Hindlimb muscle (tissue), 1 donor: ENCODE data around the gene HOOK1. TPM values are rescaled to one million over a fixed set of nuclear protein-coding genes. Genes with fewer than 3 reads are reported as not detected.
"Not testable (repeated sequence)": the region's sequence is repeated elsewhere in the genome, so short reads cannot be mapped to it uniquely, and the experiment has no call there.

Source experiments
- DNase-seq: peaks from one replicate; pipeline ENCODE4 v3.0.0-alpha.2; 2013
- polyA plus RNA-seq: library from polyadenylated mRNA; unstranded; fragments of 120-200 nt; gene quantifications from one replicate; pipeline ENCODE4 v1.2.1, GENCODE V29; 2013; ENCODE audit not compliant: insufficient read length

The HOOK1 gene
- polyA plus RNA-seq, 1 donor = 4.1 TPM

GRCh38 chr1:59827055-59827643 lies 12.4 kb downstream of the HOOK1 start:
- DNase-seq = no peak

DNA sequence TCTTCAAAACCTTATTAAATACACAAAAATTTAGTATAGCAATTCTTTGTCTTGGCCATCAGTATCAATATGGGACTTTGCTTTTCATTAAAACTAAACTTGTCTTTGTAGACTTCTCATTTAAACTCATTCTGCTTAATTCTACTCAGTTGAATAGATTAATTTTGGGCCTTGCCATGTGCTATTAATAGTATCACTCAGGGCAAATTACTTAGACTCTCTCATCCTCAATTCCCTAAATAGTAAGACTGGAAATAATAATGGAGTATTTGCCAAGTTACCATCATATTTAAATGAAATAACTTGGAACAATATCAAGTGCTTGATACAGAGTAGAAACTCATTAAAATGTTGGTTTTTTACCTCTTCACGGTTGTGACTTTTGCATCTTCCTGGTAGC lies 13.4 kb downstream of the HOOK1 start:
- DNase-seq = no peak

DNA sequence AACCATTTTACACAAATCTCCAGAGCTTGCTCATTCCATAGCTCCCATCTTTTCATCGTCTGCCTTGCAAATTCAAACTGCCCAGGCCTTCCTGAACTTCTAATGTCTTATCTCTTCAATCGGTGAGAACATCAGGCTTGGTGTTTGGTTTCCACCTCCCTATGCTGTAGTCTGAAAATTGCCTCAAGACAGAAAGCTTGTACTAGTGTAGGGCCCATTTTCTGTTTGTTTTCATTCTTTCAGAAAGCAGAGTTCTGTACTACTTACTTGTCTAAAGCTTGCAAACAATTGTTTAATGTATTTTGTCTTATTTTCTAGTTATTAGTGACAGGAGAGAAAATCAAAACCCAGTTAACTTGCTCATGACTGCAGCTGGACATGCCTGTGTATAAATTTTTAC lies 16.8 kb downstream of the HOOK1 start:
- DNase-seq = no peak

DNA sequence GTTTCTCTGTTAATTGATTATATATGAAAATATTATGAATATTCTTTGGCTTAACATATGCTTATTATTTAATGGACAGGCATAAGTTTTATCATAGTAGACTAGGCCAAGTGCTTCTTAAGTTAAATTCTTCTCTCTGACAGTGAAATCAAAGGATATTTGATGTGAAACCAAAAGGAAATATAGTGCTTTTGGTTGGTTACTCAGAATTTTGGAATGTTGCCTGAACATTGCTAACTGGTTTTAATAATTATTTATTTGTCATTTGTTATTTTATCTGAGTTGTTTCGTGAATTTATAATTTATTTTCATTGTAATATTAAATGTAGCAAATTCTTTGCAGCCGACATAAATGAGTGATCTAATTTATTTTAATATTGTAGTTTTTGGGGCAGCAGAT lies 18.3 kb downstream of the HOOK1 start:
- DNase-seq = no peak

DNA sequence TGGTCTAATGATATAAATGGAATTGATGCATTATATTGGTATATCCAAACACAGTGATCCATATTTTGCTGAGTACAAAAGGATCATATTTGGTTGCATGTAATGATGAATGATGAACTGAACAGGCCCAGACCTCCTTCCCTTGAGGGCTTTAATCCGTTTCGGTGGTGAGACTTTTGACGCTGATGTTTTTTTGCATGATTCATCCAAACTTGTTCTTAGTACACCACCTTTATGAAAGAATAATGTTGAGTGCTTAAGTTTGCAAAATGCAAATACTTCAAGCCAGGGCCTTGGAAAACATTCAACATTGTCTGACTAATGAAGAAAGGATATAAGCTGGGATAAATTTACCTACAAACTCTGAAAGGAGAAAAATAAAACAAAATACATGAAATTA lies 19.2 kb downstream of the HOOK1 start:
- no peak for DNase-seq

GRCh38 chr1:59837857-59838256 lies 23.1 kb downstream of the HOOK1 start:
- DNase-seq = not testable (repeated sequence)

DNA sequence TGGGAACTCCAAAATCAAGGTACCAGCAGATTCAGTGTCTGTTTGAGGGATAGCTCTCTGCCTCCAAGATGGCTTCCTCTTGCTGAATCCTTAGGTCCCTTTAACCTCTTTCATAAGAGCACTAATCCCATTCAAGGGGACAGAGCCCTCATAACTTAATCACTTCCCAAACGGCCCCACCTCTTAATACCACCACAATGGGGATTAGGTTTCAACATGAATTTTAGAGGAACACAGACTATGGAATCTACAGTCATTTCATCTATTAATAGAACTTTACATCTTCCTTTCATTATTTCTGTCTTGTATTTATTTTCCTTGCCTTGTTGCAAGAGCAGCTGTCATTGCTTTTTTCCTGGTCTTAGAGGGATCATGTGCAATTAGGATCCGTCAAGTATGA lies 30.3 kb downstream of the HOOK1 start:
- DNase-seq = no peak

- DNase-seq = no peak
Observed at GRCh38 chr1:59846209-59846894, 31.6 kb downstream of the HOOK1 start.

DNA sequence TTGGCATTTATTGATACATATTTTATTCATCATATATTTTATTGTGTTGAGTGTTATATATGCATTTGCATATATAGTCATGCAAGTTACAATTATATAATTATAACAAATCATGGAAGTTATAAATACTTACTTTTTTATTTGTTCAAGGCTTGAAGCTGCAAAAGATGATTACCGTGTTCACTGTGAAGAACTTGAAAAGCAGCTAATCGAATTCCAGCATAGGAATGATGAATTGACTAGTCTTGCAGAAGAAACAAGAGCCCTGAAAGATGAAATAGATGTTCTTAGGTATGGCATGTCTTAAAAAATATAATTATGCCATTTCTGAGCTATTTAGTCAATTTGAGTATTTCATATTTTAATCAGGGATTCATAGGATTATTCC lies 32.1 kb downstream of the HOOK1 start:
- DNase-seq = no peak

- DNase-seq = no peak
Observed at GRCh38 chr1:59852117-59852516, 37.4 kb downstream of the HOOK1 start.

- not testable (repeated sequence) for DNase-seq
Observed at GRCh38 chr1:59855297-59855696, 40.5 kb downstream of the HOOK1 start.

- DNase-seq = no peak
Observed at GRCh38 chr1:59856725-59857338, 42.1 kb downstream of the HOOK1 start.

DNA sequence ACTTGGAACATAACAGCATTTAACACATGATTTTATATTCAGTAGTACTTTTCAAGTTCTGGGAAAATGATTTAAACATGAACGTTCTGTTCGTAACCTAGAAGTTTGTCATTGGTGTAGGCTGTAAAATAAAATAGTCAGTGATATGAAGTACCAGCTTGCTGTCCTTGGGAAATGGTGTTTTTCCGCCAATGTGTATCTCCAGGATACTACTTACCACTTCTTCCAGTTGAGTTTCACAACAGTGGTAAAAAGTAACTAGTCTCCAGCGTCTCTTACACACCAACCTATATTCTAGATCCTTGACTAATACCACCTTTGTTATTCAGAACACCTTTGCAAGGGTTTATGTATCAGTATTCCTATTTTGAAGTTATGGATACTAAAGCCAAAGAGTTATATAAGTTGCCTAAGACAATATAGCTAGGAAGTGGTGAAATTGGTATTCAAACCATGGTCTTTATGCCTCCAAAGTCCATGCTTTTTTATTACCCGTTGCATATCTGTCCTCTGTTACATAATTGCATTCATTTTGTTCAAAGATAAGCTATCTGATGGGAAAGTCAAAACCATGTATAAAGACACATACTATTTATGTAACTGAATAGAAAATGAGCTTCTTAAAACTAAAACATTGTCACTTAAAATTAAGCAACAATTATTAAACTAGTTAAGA lies 43.1 kb downstream of the HOOK1 start:
- no peak for DNase-seq

GRCh38 chr1:59866462-59866861 lies 51.7 kb downstream of the HOOK1 start:
- no peak for DNase-seq

DNA sequence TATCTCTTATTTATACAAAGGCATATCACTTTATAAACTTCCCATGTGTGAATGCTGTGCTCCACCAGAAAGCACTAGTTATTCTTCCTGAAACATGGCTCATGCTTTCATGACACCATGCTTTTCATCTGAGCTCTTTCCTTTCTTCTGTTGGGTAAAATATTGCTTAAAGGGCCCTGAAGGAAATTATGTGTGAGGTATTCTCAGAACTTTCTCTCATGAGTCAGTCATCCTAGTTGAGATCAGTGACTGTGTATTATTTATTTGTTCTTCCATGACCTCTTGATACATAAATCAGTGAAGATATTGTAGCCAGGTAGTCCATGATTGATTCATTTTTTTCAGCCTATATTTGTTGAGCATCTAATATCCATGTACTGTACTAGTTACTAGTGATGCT lies 57.0 kb downstream of the HOOK1 start:
- DNase-seq = no peak

DNA sequence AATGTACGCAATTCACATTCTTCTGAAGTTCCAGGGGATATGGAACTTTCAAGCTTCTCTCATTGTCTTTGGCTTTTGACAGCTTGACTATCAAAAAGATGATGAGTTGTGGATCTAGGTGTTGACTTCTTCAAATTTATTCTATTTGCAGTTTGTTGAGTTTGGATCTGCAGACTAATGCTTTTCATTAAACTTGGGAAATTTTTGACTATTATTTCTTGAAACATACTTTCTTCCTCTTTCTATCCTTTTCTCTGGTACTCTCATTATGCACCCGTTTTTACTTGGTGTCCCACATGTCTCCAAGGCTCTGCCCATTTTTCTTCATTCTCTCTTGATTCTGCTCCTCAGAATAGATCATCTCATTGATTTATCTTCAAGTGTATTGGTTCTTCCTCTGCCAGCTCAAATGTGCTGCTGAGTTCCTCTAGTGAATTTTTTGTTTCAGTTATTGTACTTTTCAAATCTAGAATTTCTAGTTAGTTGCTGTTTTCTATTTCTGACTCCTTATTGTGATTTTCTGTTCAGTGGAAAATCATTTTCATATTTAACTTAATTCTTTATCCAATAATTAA lies 62.4 kb downstream of the HOOK1 start:
- no peak for DNase-seq

DNA sequence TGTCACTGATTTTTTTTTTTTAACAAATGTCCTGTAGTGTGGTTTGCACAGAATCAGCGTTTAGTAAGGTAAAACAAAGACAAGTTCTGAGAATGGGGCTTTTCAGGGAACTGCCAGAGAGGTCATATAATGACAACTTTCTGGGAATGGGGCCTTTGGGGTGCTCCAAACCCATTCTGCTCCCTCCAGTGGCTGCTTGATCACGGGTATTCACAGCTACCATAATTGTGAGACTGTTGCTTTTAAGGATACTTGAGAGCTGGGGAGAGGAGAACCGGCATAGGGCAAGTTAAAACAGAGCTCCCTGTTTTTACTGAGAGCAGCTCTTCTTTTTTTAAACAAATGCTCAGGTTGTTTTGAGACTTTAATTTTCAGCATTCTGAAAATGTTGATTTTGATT lies 63.6 kb downstream of the HOOK1 start:
- no peak for DNase-seq

- DNase-seq = peak; percentile 43
Observed at GRCh38 chr1:59879574-59879973, 64.8 kb downstream of the HOOK1 start.

DNA sequence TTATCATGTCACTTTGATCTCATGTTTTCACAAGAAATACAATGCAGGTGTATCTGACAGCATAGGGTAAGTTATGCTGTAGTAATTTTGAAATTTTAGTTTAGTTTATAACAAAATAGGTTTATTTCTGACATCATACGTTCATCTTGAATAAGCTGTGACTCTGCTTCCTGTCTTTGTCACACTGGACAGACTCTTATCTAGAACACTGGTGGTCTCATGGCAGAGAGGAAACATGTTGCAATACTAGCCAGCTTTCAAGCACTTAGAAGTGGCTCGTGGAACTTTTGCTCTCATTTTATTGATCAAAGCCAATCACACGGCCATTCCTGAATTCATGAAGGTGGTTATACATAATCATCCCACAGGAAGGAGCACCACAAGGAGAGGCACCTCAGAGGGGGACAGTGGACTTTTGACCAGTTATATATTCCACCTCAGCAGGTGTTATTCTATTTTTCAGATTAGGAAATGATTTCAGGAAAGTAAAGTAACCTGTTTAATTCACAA lies 65.3 kb downstream of the HOOK1 start:
- no peak for DNase-seq

- DNase-seq = no peak
Observed at GRCh38 chr1:59880735-59881134, 66.0 kb downstream of the HOOK1 start.

- DNase-seq = no peak
Observed at GRCh38 chr1:59885160-59885832, 70.5 kb downstream of the HOOK1 start.
